Measurements from ENCODE around the gene EFHD2.
"Not testable (repeated sequence)": the region's sequence is repeated elsewhere in the genome, so short reads cannot be mapped to it uniquely, and the experiment has no call there.

EFHD2 gene

DNA sequence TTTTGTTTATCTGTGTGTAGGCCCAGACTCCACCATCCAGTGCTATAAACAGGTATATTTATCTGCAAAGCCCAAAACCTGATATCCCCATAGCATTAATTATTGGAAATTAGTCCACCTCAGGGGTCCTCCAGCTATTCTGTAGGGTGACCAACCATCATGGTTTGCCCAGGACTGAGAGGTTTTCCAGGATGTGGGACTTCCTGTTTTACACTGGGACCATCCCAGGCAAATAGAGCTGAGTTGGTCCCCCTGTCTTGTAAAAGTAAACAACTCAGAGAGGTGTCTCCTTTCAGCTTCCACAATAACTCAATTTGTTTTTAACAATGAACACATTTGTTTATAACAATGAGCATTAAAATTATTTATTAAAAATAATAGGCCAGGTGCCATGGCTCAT, 58.5 kb downstream of the EFHD2 start:
- Mint-ChIP-seq H3K27ac (no peak overlapping the region), H3K4me1 (peaks cover 21% of the 10 kb centered on the region), H3K9me3 (peaks cover 15% of the 10 kb centered on the region), H3K27me3 (ENCODE audit: low read depth, poor library complexity) (peaks cover 14% of the 10 kb centered on the region), H3K4me3 (no peak overlapping the region), H3K36me3 (ENCODE audit: low read depth) (peaks cover 5% of the 10 kb centered on the region)
- TF ChIP-seq, protein P1, sequence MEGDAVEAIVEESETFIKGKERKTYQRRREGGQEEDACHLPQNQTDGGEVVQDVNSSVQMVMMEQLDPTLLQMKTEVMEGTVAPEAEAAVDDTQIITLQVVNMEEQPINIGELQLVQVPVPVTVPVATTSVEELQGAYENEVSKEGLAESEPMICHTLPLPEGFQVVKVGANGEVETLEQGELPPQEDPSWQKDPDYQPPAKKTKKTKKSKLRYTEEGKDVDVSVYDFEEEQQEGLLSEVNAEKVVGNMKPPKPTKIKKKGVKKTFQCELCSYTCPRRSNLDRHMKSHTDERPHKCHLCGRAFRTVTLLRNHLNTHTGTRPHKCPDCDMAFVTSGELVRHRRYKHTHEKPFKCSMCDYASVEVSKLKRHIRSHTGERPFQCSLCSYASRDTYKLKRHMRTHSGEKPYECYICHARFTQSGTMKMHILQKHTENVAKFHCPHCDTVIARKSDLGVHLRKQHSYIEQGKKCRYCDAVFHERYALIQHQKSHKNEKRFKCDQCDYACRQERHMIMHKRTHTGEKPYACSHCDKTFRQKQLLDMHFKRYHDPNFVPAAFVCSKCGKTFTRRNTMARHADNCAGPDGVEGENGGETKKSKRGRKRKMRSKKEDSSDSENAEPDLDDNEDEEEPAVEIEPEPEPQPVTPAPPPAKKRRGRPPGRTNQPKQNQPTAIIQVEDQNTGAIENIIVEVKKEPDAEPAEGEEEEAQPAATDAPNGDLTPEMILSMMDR (IDR thresholded peaks at IDR 0.05), result no peak
- no peak for DNase-seq

- TF ChIP-seq, protein P1 (IDR thresholded peaks at IDR 0.05), result no peak
- DNase-seq, result no peak
- Mint-ChIP-seq H3K27ac (no peak overlapping the region), H3K36me3 (ENCODE audit: low read depth) (peaks cover 5% of the 10 kb centered on the region), H3K4me3 (no peak overlapping the region), H3K4me1 (peaks cover 9% of the 10 kb centered on the region), H3K27me3 (ENCODE audit: low read depth, poor library complexity) (peaks cover 14% of the 10 kb centered on the region), H3K9me3 (peaks cover 15% of the 10 kb centered on the region)
Measured at GRCh38 chr1:15469361-15469760, 59.7 kb downstream of the EFHD2 start.

DNA sequence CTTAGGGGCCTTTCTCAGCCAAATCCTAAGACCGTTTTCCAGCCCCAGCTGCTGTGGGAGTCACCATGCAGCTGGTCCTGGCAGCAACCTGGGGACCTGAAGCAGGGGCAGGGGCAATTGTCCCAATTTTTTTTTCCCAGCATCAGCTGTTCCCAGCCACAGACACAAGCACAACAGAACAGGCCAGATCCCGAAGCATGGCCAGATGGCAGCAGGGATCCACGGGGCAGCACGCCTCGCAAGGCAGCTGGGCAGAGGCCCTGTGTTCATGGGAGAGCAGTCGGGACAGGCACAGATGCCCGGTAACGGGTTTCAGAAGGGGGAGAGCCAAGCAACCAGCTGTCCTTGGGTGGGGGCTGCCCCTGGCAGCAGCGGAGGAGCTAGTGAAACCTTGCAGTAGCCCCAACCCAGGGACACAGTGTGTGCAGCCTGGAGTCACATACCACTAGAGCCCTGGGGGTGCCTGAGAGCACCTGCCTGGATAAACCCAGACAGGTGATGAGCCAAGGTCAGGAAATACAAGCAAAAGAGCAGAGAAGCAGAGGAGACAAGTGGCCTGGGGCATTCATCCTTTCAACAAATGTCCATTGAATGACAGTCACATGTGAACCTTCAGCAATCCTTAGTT, 60.2 kb downstream of the EFHD2 start:
- Mint-ChIP-seq H3K27ac (peak overlapping the region; percentile 69), H3K9me3 (peaks cover 15% of the 10 kb centered on the region), H3K27me3 (ENCODE audit: low read depth, poor library complexity) (peaks cover 14% of the 10 kb centered on the region), H3K4me3 (peak overlapping the region; percentile 21)
- not testable (repeated sequence) for H3K4me1 Mint-ChIP-seq; DNase-seq; H3K36me3 Mint-ChIP-seq (ENCODE audit: low read depth)

- Mint-ChIP-seq H3K27me3 (ENCODE audit: low read depth, poor library complexity) (peaks cover 14% of the 10 kb centered on the region), H3K9me3 (peaks cover 15% of the 10 kb centered on the region)
- H3K4me1 Mint-ChIP-seq; DNase-seq; H3K27ac Mint-ChIP-seq; H3K4me3 Mint-ChIP-seq; H3K36me3 Mint-ChIP-seq (ENCODE audit: low read depth): not testable (repeated sequence)
Measured at GRCh38 chr1:15471067-15471466, 61.4 kb downstream of the EFHD2 start.

- H3K4me1 Mint-ChIP-seq; H3K27ac Mint-ChIP-seq; H3K36me3 Mint-ChIP-seq (ENCODE audit: low read depth); H3K4me3 Mint-ChIP-seq; DNase-seq; H3K27me3 Mint-ChIP-seq (ENCODE audit: low read depth, poor library complexity): not testable (repeated sequence)
- peaks cover 15% of the 10 kb centered on the region for H3K9me3 Mint-ChIP-seq
Measured at GRCh38 chr1:15471723-15472122, 62.0 kb downstream of the EFHD2 start.

DNA sequence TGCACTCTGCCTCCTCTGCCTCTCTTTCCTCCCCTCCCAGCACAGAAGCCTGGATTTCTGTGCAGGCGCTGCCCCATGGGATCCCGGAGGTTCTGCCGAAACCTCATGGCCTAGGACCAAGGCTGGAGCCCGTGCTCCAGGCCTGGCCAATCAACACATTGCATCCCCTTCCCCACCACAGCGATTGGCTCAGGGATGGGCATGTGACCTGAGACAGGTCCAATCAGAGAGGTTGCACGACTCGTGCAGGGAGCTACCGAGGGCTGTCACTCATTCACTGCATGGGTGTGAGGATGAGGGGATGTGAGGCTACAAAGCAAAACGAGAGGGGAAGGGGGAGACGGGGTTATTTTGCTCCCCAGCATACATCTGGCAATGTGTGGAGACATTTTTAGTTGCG, 62.9 kb downstream of the EFHD2 start:
- Mint-ChIP-seq H3K36me3 (ENCODE audit: low read depth) (peaks cover 5% of the 10 kb centered on the region), H3K27me3 (ENCODE audit: low read depth, poor library complexity) (peaks cover 7% of the 10 kb centered on the region), H3K4me1 (peaks cover 6% of the 10 kb centered on the region), H3K9me3 (peaks cover 15% of the 10 kb centered on the region), H3K27ac (no peak overlapping the region), H3K4me3 (no peak overlapping the region)
- TF ChIP-seq, protein P1 (IDR thresholded peaks at IDR 0.05), result no peak
- no peak for DNase-seq

GRCh38 chr1:15475752-15476314, 66.1 kb downstream of the EFHD2 start, which contains the start of gene CELA2B:
TSS of gene CELA2B (plus strand) at chr1:15476104. CDS start at chr1:15476126, 22 bp downstream.
- DNase-seq, result no peak
- H3K36me3 Mint-ChIP-seq (ENCODE audit: low read depth), result no peaks in the 10 kb centered on the region
- H3K4me1 Mint-ChIP-seq, result no peaks in the 10 kb centered on the region
- H3K9me3 Mint-ChIP-seq, result peaks cover 6% of the 10 kb centered on the region
- H3K27me3 Mint-ChIP-seq (ENCODE audit: low read depth, poor library complexity), result no peaks in the 10 kb centered on the region
- H3K4me3 Mint-ChIP-seq, result no peak within 1 kb of the TSS
- TF ChIP-seq, protein P1 (IDR thresholded peaks at IDR 0.05), result no peak
- no peak within 1 kb of the TSS for H3K27ac Mint-ChIP-seq
